ENCODE measurements around the gene KIF18A. TPM values are rescaled to one million over a fixed set of nuclear protein-coding genes. Genes with fewer than 3 reads are reported as not detected.
"Not testable (repeated sequence)": the region's sequence is repeated elsewhere in the genome, so short reads cannot be mapped to it uniquely, and the experiment has no call there.

KIF18A gene
- total RNA-seq, 1 donor from 2014 or later: 2.9 TPM

- no peak for DNase-seq (ENCODE audit: low spot score)
- Mint-ChIP-seq H3K9me3 (ENCODE audit: low read depth) (peaks cover 13% of the 10 kb centered on the region), H3K27ac (ENCODE audit: unreplicated experiment) (no peak overlapping the region), H3K4me1 (ENCODE audit: low read depth) (peaks cover 8% of the 10 kb centered on the region), H3K27me3 (ENCODE audit: low read depth) (no peaks in the 10 kb centered on the region), H3K36me3 (ENCODE audit: low read depth) (peaks cover 10% of the 10 kb centered on the region), H3K4me3 (ENCODE audit: unreplicated experiment) (no peak overlapping the region)
- TF ChIP-seq CTCF (IDR thresholded peaks at IDR 0.05): no peak
These were observed 34.8 kb upstream of the KIF18A start for GRCh38 chr11:28142724-28143123.

- peaks cover 3% of the 10 kb centered on the region for H3K4me1 Mint-ChIP-seq (ENCODE audit: low read depth)
- peaks cover 18% of the 10 kb centered on the region for H3K36me3 Mint-ChIP-seq (ENCODE audit: low read depth)
- DNase-seq (ENCODE audit: low spot score): no peak
- no peaks in the 10 kb centered on the region for H3K27me3 Mint-ChIP-seq (ENCODE audit: low read depth)
- H3K27ac Mint-ChIP-seq (ENCODE audit: unreplicated experiment): no peak overlapping the region
- no peak for TF ChIP-seq CTCF (IDR thresholded peaks at IDR 0.05)
- H3K9me3 Mint-ChIP-seq (ENCODE audit: low read depth): peaks cover 21% of the 10 kb centered on the region
- H3K4me3 Mint-ChIP-seq (ENCODE audit: unreplicated experiment): no peak overlapping the region
These were observed 32.9 kb upstream of the KIF18A start for GRCh38 chr11:28140689-28141455.

- no peak for TF ChIP-seq CTCF (IDR thresholded peaks at IDR 0.05)
- no peaks in the 10 kb centered on the region for H3K27me3 Mint-ChIP-seq (ENCODE audit: low read depth)
- no peaks in the 10 kb centered on the region for H3K4me1 Mint-ChIP-seq (ENCODE audit: low read depth)
- H3K4me3 Mint-ChIP-seq (ENCODE audit: unreplicated experiment): no peak overlapping the region
- H3K27ac Mint-ChIP-seq (ENCODE audit: unreplicated experiment): no peak overlapping the region
- peaks cover 20% of the 10 kb centered on the region for H3K36me3 Mint-ChIP-seq (ENCODE audit: low read depth)
- H3K9me3 Mint-ChIP-seq (ENCODE audit: low read depth): peaks cover 22% of the 10 kb centered on the region
- peak; percentile 52 for DNase-seq (ENCODE audit: low spot score)
These were observed 32.0 kb upstream of the KIF18A start for GRCh38 chr11:28139841-28140415.

- DNase-seq (ENCODE audit: low spot score): no peak
- H3K4me1 Mint-ChIP-seq (ENCODE audit: low read depth): peaks cover 4% of the 10 kb centered on the region
- H3K27ac Mint-ChIP-seq (ENCODE audit: unreplicated experiment): no peak overlapping the region
- TF ChIP-seq CTCF (IDR thresholded peaks at IDR 0.05): no peak
- no peak overlapping the region for H3K4me3 Mint-ChIP-seq (ENCODE audit: unreplicated experiment)
- H3K36me3 Mint-ChIP-seq (ENCODE audit: low read depth): peaks cover 20% of the 10 kb centered on the region
- H3K27me3 Mint-ChIP-seq (ENCODE audit: low read depth): no peaks in the 10 kb centered on the region
- peaks cover 22% of the 10 kb centered on the region for H3K9me3 Mint-ChIP-seq (ENCODE audit: low read depth)
These were observed 29.9 kb upstream of the KIF18A start for GRCh38 chr11:28137832-28138231.

DNA sequence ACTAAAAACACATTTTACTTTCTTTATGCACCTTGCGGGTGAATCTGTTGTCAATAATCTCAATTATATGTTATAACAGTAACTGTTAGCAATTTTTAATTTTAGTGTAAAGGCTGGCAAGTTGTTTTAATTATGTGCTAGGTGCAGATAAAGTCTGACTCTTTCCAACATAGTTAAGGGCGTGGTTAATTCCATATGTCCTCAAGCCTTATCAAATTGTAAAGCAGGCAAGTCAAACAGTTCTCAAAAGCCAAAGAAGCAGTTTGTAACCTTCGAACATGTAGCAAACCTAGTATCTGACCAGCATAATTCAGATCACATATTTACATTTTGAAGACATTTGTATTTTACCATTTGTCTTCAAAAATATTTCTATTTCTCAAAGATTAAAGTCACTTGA lies 29.4 kb upstream of the KIF18A start:
- peaks cover 20% of the 10 kb centered on the region for H3K36me3 Mint-ChIP-seq (ENCODE audit: low read depth)
- TF ChIP-seq CTCF (IDR thresholded peaks at IDR 0.05): no peak

GRCh38 chr11:28136157-28136556 lies 28.2 kb upstream of the KIF18A start:
- H3K4me1 Mint-ChIP-seq (ENCODE audit: low read depth): not testable (repeated sequence)
- peaks cover 21% of the 10 kb centered on the region for H3K36me3 Mint-ChIP-seq (ENCODE audit: low read depth)

More for the DNA sequence above, 29.4 kb upstream of the KIF18A start:
- Mint-ChIP-seq H3K4me3 (ENCODE audit: unreplicated experiment) (no peak overlapping the region), H3K27ac (ENCODE audit: unreplicated experiment) (no peak overlapping the region), H3K27me3 (ENCODE audit: low read depth) (no peaks in the 10 kb centered on the region), H3K4me1 (ENCODE audit: low read depth) (peaks cover 8% of the 10 kb centered on the region), H3K9me3 (ENCODE audit: low read depth) (peaks cover 22% of the 10 kb centered on the region)
- no peak for DNase-seq (ENCODE audit: low spot score)

More at GRCh38 chr11:28136157-28136556, 28.2 kb upstream of the KIF18A start:
- DNase-seq (ENCODE audit: low spot score); H3K4me3 Mint-ChIP-seq (ENCODE audit: unreplicated experiment); H3K27ac Mint-ChIP-seq (ENCODE audit: unreplicated experiment); H3K27me3 Mint-ChIP-seq (ENCODE audit: low read depth): not testable (repeated sequence)
- peaks cover 22% of the 10 kb centered on the region for H3K9me3 Mint-ChIP-seq (ENCODE audit: low read depth)
